HepG2 (cell line): ENCODE data around the gene SLC17A9. TPM values are rescaled to one million over a fixed set of nuclear protein-coding genes. Genes with fewer than 3 reads are reported as not detected.

Source experiments
- AGO2 ChIP-seq: fragments of 200-400 bp; formaldehyde crosslinking; optimal IDR thresholded peaks from 2 replicates; pipeline ENCODE3; 2017; ENCODE audit warnings: mild to moderate bottlenecking, low read depth, low read length, moderate library complexity
- DRAP1 ChIP-seq: IDR thresholded peaks from 2 replicates; pipeline ENCODE4 v1.6.1; 2016; ENCODE audit warnings: missing genetic modification reagents, missing compliant biosample characterization
- FOXO1 ChIP-seq: sonication (generic); formaldehyde crosslinking; IDR thresholded peaks from 2 replicates; pipeline ENCODE4 v1.4.0; 2020; ENCODE audit warnings: missing genetic modification reagents
- GABPA ChIP-seq, 2 experiments: IDR thresholded peaks; 2 replicates each; pipeline ENCODE4 v1.6.1; 2011 to 2016; ENCODE audit warnings: low read depth in 2 of 2, low read length in 1 of 2, missing biosample characterization in 1 of 2, missing genetic modification characterization in 1 of 2
- HNF4A ChIP-seq: sonication (generic); formaldehyde crosslinking; IDR thresholded peaks from 2 replicates; pipeline ENCODE4 v1.4.0; 2020; ENCODE audit warnings: missing genetic modification reagents
- KDM4B ChIP-seq: sonication (generic); formaldehyde crosslinking; IDR thresholded peaks from 2 replicates; pipeline ENCODE4 v1.4.0; 2020; ENCODE audit warnings: missing genetic modification reagents
- NCOR1 ChIP-seq: fragments of 200-600 bp; sonication (generic); IDR thresholded peaks from 2 replicates; pipeline ENCODE4 v1.7.0; 2017; ENCODE audit warnings: antibody characterized with exemption, low read length, borderline replicate concordance
- POLR2AphosphoS5 ChIP-seq: IDR thresholded peaks from 2 replicates; pipeline ENCODE4 v1.6.1; 2012; ENCODE audit warnings: low read depth, low read length
- RARA ChIP-seq: IDR thresholded peaks from 2 replicates; pipeline ENCODE4 v1.6.1; 2016; ENCODE audit warnings: missing genetic modification reagents, missing compliant biosample characterization
- SAP130 ChIP-seq: IDR thresholded peaks from 2 replicates; pipeline ENCODE4 v1.6.1; 2016; ENCODE audit warnings: low read depth
- SIX1 ChIP-seq: sonication (generic); formaldehyde crosslinking; IDR thresholded peaks from 2 replicates; pipeline ENCODE4 v1.4.0; 2020; ENCODE audit warnings: missing genetic modification reagents, borderline replicate concordance
- SKI ChIP-seq: fragments of 450-650 bp; IDR thresholded peaks from one replicate; pipeline ENCODE4 v1.6.1; 2018; ENCODE audit warnings: mild to moderate bottlenecking; ENCODE audit not compliant: partially characterized antibody
- SKIL ChIP-seq: sonication (generic); formaldehyde crosslinking; IDR thresholded peaks from 2 replicates; pipeline ENCODE4 v1.8.0; 2022; ENCODE audit warnings: missing genetic modification reagents, mild to moderate bottlenecking, moderate library complexity, borderline replicate concordance
- TCF7 ChIP-seq: sonication (generic); IDR thresholded peaks from 2 replicates; pipeline ENCODE4 v1.6.1; 2016; ENCODE audit warnings: antibody characterized with exemption, low read depth
- ZFP36L1 ChIP-seq: sonication (generic); formaldehyde crosslinking; IDR thresholded peaks from 2 replicates; pipeline ENCODE4 v1.8.0; 2022; ENCODE audit warnings: mild to moderate bottlenecking, missing genetic modification reagents, moderate library complexity
- ZNF3 ChIP-seq: IDR thresholded peaks from 2 replicates; pipeline ENCODE4 v1.7.0; 2017; ENCODE audit warnings: inconsistent platforms
- ZNF547 ChIP-seq: sonication (generic); formaldehyde crosslinking; IDR thresholded peaks from 2 replicates; pipeline ENCODE4 v1.5.1; 2020; ENCODE audit warnings: mild to moderate bottlenecking, missing genetic modification reagents
- ZSCAN31 ChIP-seq: sonication (generic); formaldehyde crosslinking; IDR thresholded peaks from 2 replicates; pipeline ENCODE4 v1.5.0; 2020; ENCODE audit warnings: low read depth, mild to moderate bottlenecking, missing genetic modification reagents
- ZSCAN9 ChIP-seq: IDR thresholded peaks from 2 replicates; pipeline ENCODE4 v1.6.1; 2016; ENCODE audit warnings: borderline replicate concordance
- polyA plus RNA-seq, 8 experiments: library from polyadenylated mRNA; depleted of rRNA in 3 of 8; stranded (reverse) in 7 of 8; unstranded in 1 of 8; fragments of >200 nt; fragmentation: Illumina TruSeq in 4 of 8; extraction: Trizol in 4 of 8; gene quantifications; 2 replicates each; pipeline versions ENCODE4 v1.2.1 to v1.2.3, GENCODE V29; 2011 to 2016; ENCODE audit warnings: low read depth in 4 of 8, missing spikeins in 1 of 8, mixed read lengths in 1 of 8; ENCODE audit not compliant: insufficient read depth in 1 of 8
- total RNA-seq, 5 experiments: library from RNA; depleted of rRNA; stranded (reverse); fragments of >200 nt; fragmentation: Illumina TruSeq; extraction: Trizol; gene quantifications; 2 replicates each; pipeline ENCODE4 v1.2.3, GENCODE V29; 2016; ENCODE audit warnings: low read depth in 1 of 5
- TF ChIP-seq, protein P1 (sequence below): IDR thresholded peaks from 2 replicates; pipeline ENCODE4 v1.6.1; 2016; ENCODE audit warnings: low read depth, control low read depth
- TF ChIP-seq, protein P2 (sequence below): IDR thresholded peaks from 2 replicates; pipeline ENCODE4 v1.6.1; 2016
- TF ChIP-seq, protein P3 (sequence below): IDR thresholded peaks from 2 replicates; pipeline ENCODE4 v1.6.1; 2016; ENCODE audit warnings: low read depth

SLC17A9 gene
- total and polyA plus RNA-seq, 2 of the 13 experiments (the other 11 are each of a cell fraction or from before 2014, with no cell fraction given), result 110 to 191 TPM

- TF ChIP-seq NCOR1, result peak; percentile 100
- TF ChIP-seq ZNF547 (CRISPR knock-in tag), result no peak
- TF ChIP-seq RARA (CRISPR knock-in tag), result peak; percentile 78
- TF ChIP-seq AGO2, result no peak
- TF ChIP-seq SIX1, result peak; percentile 78; the same call in 1 of the 2 replicates
- peak; percentile 99 for TF ChIP-seq HNF4A (CRISPR knock-in tag)
- TF ChIP-seq GABPA (IDR thresholded peaks at IDR 0.05; ENCODE audit: low read depth, low read length), result no peak
- TF ChIP-seq GABPA (CRISPR knock-in tag; IDR thresholded peaks at IDR 0.05; ENCODE audit: low read depth), result peak; percentile 13; the same call in 1 of the 2 replicates
- TF ChIP-seq ZNF3 (CRISPR knock-in tag), result peak; percentile 64; the same call in 1 of the 2 replicates
- no peak for TF ChIP-seq ZSCAN31
- peak; percentile 49 for TF ChIP-seq SKIL (CRISPR knock-in tag)
- TF ChIP-seq TCF7, result 0 out of 2 replicates have a peak, but pooled peaks have one; percentile 8
- TF ChIP-seq, protein P1, sequence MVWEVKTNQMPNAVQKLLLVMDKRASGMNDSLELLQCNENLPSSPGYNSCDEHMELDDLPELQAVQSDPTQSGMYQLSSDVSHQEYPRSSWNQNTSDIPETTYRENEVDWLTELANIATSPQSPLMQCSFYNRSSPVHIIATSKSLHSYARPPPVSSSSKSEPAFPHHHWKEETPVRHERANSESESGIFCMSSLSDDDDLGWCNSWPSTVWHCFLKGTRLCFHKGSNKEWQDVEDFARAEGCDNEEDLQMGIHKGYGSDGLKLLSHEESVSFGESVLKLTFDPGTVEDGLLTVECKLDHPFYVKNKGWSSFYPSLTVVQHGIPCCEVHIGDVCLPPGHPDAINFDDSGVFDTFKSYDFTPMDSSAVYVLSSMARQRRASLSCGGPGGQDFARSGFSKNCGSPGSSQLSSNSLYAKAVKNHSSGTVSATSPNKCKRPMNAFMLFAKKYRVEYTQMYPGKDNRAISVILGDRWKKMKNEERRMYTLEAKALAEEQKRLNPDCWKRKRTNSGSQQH, result no peak
- TF ChIP-seq SAP130 (CRISPR knock-in tag), result peak; percentile 83
- peak; percentile 41; the same call in 1 of the 2 replicates for TF ChIP-seq DRAP1 (CRISPR knock-in tag)
- TF ChIP-seq, protein P2, sequence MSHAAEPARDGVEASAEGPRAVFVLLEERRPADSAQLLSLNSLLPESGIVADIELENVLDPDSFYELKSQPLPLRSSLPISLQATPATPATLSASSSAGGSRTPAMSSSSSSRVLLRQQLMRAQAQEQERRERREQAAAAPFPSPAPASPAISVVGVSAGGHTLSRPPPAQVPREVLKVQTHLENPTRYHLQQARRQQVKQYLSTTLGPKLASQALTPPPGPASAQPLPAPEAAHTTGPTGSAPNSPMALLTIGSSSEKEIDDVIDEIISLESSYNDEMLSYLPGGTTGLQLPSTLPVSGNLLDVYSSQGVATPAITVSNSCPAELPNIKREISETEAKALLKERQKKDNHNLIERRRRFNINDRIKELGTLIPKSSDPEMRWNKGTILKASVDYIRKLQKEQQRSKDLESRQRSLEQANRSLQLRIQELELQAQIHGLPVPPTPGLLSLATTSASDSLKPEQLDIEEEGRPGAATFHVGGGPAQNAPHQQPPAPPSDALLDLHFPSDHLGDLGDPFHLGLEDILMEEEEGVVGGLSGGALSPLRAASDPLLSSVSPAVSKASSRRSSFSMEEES (CRISPR knock-in tag), result peak; percentile 46
- TF ChIP-seq ZSCAN9 (CRISPR knock-in tag), result peak; percentile 57; the same call in 1 of the 2 replicates
- 0 out of 2 replicates have a peak, but pooled peaks have one; percentile 4 for TF ChIP-seq KDM4B (CRISPR knock-in tag)
- peak; percentile 8; the same call in 1 of the 2 replicates for TF ChIP-seq ZFP36L1 (CRISPR knock-in tag)
- peak; percentile 79 for TF ChIP-seq SKI
- peak; percentile 2; the same call in 1 of the 2 replicates for TF ChIP-seq POLR2AphosphoS5
- peak; percentile 57; the same call in 1 of the 2 replicates for TF ChIP-seq FOXO1 (CRISPR knock-in tag)
- TF ChIP-seq, protein P3, sequence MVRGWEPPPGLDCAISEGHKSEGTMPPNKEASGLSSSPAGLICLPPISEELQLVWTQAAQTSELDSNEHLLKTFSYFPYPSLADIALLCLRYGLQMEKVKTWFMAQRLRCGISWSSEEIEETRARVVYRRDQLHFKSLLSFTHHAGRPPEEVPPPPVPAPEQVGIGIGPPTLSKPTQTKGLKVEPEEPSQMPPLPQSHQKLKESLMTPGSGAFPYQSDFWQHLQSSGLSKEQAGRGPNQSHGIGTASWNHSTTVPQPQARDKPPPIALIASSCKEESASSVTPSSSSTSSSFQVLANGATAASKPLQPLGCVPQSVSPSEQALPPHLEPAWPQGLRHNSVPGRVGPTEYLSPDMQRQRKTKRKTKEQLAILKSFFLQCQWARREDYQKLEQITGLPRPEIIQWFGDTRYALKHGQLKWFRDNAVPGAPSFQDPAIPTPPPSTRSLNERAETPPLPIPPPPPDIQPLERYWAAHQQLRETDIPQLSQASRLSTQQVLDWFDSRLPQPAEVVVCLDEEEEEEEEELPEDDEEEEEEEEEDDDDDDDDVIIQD (CRISPR knock-in tag), result 0 out of 2 replicates have a peak, but pooled peaks have one; percentile 52
Measured at GRCh38 chr20:62923669-62924441, 28.7 kb upstream of the SLC17A9 start (continued).
